ENCODE measurements around the gene HRH2. TPM values are rescaled to one million over a fixed set of nuclear protein-coding genes. Genes with fewer than 3 reads are reported as not detected.

The HRH2 gene
- total RNA-seq, 1 donor from 2014 or later = 1.7 TPM

DNA sequence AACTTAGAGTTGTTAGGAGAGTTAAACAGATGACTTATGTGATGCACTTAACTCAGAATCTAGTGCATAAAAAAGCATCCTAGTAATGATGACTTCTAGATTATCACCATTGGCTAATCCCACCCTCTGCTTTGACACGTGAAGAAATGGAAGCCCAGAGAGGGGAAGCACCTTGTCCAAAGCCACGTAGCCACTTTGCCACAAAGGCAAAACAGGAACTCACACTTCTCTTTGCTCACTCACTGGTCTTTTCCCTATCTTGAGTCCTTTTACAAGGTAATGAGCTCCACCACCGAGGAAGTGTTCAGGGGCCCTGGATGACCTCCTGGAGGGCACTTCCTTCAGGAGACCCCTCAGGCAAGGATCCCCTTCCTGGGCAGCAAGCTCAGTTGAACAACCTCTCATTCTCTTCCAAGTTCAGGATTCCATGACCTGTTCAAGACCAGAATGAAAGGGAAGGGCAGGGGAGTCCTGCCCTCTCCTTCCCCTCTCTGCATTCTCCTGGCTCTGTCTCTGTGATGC, 89.7 kb downstream of the HRH2 start:
- Mint-ChIP-seq H3K36me3 (ENCODE audit: low read depth) (no peaks in the 10 kb centered on the region), H3K27ac (ENCODE audit: unreplicated experiment) (no peak overlapping the region), H3K4me3 (no peak overlapping the region), H3K27me3 (ENCODE audit: low read depth) (peaks cover 14% of the 10 kb centered on the region), H3K9me3 (no peaks in the 10 kb centered on the region), H3K4me1 (peaks cover 34% of the 10 kb centered on the region)
- no peak for DNase-seq (ENCODE audit: low read depth, low spot score)
- TF ChIP-seq, protein P1, sequence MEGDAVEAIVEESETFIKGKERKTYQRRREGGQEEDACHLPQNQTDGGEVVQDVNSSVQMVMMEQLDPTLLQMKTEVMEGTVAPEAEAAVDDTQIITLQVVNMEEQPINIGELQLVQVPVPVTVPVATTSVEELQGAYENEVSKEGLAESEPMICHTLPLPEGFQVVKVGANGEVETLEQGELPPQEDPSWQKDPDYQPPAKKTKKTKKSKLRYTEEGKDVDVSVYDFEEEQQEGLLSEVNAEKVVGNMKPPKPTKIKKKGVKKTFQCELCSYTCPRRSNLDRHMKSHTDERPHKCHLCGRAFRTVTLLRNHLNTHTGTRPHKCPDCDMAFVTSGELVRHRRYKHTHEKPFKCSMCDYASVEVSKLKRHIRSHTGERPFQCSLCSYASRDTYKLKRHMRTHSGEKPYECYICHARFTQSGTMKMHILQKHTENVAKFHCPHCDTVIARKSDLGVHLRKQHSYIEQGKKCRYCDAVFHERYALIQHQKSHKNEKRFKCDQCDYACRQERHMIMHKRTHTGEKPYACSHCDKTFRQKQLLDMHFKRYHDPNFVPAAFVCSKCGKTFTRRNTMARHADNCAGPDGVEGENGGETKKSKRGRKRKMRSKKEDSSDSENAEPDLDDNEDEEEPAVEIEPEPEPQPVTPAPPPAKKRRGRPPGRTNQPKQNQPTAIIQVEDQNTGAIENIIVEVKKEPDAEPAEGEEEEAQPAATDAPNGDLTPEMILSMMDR (conservative IDR thresholded peaks at IDR 0.05) = no peak

DNA sequence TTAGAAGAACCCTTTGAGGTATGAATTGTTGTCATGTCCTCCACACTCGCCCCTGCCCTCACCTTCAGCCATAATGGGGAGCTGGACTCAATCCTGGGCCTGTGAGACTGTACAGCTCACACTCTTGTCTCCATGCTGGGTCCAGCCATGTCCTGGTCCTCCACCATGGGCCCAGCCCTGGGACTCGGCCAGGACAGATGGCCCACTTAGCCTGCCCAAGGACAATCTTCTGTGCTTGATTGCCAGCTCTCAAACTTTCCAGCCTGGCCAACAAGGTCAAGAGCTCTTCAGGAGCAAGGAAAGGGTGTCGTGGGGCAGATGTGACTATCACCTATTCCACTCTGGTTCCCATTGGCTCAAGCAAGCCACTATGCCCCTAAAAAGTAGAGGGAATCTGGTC, 90.8 kb downstream of the HRH2 start:
- Mint-ChIP-seq H3K4me3 (no peak overlapping the region), H3K4me1 (peaks cover 41% of the 10 kb centered on the region), H3K27ac (ENCODE audit: unreplicated experiment) (no peak overlapping the region), H3K36me3 (ENCODE audit: low read depth) (no peaks in the 10 kb centered on the region), H3K27me3 (ENCODE audit: low read depth) (peaks cover 14% of the 10 kb centered on the region), H3K9me3 (no peaks in the 10 kb centered on the region)
- DNase-seq (ENCODE audit: low read depth, low spot score) = no peak
- TF ChIP-seq, protein P1 (conservative IDR thresholded peaks at IDR 0.05) = no peak

GRCh38 chr5:175749591-175749990, 91.7 kb downstream of the HRH2 start:
- DNase-seq (ENCODE audit: low read depth, low spot score) = no peak
- TF ChIP-seq, protein P1 (conservative IDR thresholded peaks at IDR 0.05) = no peak
- peak overlapping the region; percentile 89 for H3K27ac Mint-ChIP-seq (ENCODE audit: unreplicated experiment)
- no peaks in the 10 kb centered on the region for H3K9me3 Mint-ChIP-seq
- H3K4me3 Mint-ChIP-seq = no peak overlapping the region
- H3K4me1 Mint-ChIP-seq = peaks cover 45% of the 10 kb centered on the region
- H3K36me3 Mint-ChIP-seq (ENCODE audit: low read depth) = no peaks in the 10 kb centered on the region
- H3K27me3 Mint-ChIP-seq (ENCODE audit: low read depth) = peaks cover 14% of the 10 kb centered on the region

- H3K9me3 Mint-ChIP-seq = no peaks in the 10 kb centered on the region
- no peak overlapping the region for H3K27ac Mint-ChIP-seq (ENCODE audit: unreplicated experiment)
- H3K4me1 Mint-ChIP-seq = peaks cover 38% of the 10 kb centered on the region
- H3K4me3 Mint-ChIP-seq = no peak overlapping the region
- TF ChIP-seq, protein P1 (conservative IDR thresholded peaks at IDR 0.05) = no peak
- peaks cover 14% of the 10 kb centered on the region for H3K27me3 Mint-ChIP-seq (ENCODE audit: low read depth)
- DNase-seq (ENCODE audit: low read depth, low spot score) = no peak
- H3K36me3 Mint-ChIP-seq (ENCODE audit: low read depth) = no peaks in the 10 kb centered on the region
Measured at GRCh38 chr5:175750511-175750931, 92.7 kb downstream of the HRH2 start.

DNA sequence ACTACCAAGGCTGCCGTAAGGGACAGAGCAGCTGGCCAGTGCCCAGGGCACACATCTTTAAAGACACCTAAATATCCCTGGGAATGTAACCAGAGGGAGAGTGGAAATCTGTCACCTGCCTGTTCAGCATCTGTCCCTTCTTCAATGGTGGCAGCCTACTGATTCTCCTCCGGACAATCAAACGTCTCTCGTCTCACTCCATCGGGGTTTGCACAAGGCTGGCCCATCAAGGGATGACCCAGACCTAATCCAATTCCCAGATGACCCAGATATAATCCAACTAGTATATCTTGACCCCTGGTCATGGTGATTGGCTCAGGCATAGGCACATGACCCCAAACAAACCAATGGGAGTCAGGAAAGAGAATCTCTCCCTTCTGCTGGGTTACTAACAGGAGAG, 93.5 kb downstream of the HRH2 start:
- Mint-ChIP-seq H3K4me3 (no peak overlapping the region), H3K4me1 (peaks cover 38% of the 10 kb centered on the region), H3K9me3 (no peaks in the 10 kb centered on the region), H3K27me3 (ENCODE audit: low read depth) (peaks cover 14% of the 10 kb centered on the region), H3K36me3 (ENCODE audit: low read depth) (no peaks in the 10 kb centered on the region), H3K27ac (ENCODE audit: unreplicated experiment) (no peak overlapping the region)
- DNase-seq (ENCODE audit: low read depth, low spot score) = no peak
- TF ChIP-seq, protein P1 (conservative IDR thresholded peaks at IDR 0.05) = no peak

Measured in neural crest cell (in vitro differentiated cells).